SIG-M5 treated with dmso at 0.1 percent for 504 hours (cell line): ENCODE results near the gene DHRS13.

Source experiments
- DNase-seq: peaks from one replicate; lab custom pipeline; 2025; ENCODE audit not compliant: unreplicated experiment; lab: John Stamatoyannopoulos, UW

The DHRS13 gene

DNA sequence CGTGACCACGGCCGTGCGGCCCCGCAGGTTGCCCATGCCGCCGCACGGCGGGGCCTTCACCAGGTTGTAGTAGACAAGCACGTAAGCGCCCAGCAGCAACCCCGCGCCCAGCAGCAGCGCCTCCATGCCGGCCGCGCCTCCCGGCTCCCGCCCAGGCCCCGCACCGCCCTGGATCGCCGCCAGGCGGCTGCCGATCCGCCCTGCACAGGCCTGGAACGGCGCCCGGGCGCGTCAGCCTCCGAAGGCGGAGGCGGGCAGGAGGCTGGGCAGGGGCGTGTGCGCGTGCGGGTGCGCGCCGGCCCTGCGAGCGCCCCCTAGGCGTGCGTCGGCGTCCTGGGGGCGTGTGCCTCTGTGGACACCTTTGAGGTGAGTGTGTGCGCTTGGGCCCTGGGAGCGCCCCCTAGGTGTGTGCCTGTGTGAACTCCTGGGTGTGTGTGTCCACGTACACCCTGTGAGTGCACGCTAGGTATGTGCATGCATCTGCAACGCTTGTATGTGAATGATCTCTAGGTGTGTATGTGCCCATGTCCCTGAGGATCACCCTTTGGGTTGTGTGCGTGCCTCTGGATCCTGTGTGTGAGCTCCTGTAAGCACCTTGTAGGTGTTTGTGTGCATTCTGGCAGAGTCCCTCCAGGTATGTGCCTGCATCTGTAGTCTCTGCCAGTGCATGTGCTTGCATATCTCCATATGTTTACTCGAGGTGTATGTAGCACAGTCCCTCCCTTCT, at the start of gene DHRS13:
TSS of gene DHRS13 (minus strand) at position 261 of the 727 bp plus-strand sequence. CDS start at position 126, 135 bp downstream.
- DNase-seq, result peak; percentile 86

DNA sequence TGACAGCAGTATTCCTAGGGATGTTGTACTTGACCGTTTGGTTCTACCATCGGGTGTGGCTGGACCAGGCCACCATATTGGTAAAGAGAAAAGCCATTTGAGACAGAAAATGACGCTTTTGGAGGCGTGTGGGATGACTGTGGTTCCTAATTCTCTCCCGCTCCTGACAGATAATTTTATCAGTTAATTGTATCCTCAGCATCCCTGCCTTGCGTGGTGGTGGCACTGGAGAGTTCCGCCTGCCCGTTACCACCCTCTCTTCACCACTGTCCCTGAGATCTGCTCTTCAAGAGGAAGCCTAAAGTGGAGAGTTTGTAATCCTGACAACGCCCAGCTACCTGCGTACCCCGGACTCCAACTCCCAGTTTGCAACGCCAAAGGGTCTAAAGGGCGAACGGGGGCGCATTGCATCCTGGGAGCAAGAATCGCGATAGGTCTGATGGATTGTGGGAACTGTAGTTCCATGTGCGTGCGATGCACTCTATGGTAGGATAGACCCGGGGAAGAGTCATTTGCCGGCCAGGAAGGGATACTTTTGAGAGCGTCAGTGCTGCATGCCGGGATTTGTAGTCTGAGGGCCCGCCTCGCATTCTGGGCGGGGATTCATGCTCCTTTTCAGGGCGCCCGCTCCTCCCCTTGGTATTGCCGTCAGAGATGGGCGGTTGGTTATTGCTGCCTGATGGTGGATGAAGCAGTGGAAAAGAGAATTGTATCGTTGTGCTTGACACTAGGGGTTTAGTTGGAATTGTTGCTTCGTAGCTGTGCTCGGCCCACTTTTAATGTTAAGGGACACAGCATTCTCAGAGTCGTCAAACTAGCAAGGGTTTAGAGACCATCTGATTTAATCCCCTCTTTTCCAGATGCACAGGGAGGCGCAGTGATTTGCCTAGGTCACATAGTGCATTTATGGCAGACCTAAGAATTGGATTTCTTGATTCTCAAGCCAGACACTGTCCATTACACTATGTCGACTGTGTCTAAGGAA, 49.4 kb upstream of the DHRS13 start:
- DNase-seq, result peak; percentile 100

GRCh38 chr17:28951428-28951990, 48.6 kb upstream of the DHRS13 start, which contains the start of gene PHF12:
PHF12 (minus strand) TSS chr17:28951518; CDS start chr17:28950960, 558 bp downstream.
- peak; percentile 100 for DNase-seq

- DNase-seq, result no peak
These were observed 48.0 kb upstream of the DHRS13 start for GRCh38 chr17:28950752-28951427.

GRCh38 chr17:28950017-28950751, 47.3 kb upstream of the DHRS13 start:
- DNase-seq, result peak; percentile 66

DNA sequence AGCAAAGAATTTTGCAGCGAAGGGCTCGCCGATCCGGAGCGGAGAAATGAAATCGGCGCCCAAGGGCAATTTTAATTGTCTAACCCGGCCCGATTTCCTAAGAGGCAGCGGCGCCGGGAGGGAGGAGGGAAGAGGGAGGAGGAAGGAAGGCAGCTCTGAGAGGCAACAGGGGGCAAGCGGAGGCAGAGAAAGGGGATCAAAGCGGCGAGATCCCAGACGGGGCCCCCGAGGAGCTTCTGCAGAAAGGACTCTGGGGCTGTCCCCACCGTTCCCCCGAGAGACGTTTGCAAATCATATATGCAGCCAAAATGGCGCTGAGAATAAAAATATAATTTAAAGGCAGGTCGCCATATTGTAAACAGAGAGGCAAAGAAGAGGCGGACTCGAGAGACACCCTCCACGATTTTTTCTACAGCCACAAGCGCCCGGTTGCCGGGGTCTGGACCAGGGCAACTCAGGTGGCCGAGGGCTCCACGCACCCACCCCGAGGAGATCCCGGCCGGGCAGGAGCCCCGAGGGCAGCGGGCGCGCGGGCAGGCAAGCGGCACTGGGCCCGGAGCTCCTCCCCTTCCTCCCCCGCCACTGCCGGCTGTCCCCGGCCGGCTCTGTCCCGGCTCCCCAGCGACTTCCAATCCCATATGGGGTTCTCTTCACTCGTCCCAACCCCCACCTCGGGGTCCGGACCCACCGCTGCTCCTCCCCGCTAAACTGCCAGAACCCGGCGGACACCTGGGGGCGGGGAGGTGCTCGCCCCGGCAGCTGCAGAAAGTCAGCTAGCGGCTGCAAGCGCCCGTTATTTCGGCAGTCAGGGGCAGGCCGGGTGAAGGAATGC, 46.5 kb upstream of the DHRS13 start:
- DNase-seq, result peak; percentile 66

GRCh38 chr17:28948873-28949184, 46.0 kb upstream of the DHRS13 start:
- DNase-seq, result no peak

GRCh38 chr17:28948342-28948741, 45.5 kb upstream of the DHRS13 start:
- no peak for DNase-seq

- no peak for DNase-seq
These were observed 44.8 kb upstream of the DHRS13 start for GRCh38 chr17:28947639-28948038.

GRCh38 chr17:28946239-28946638, 43.4 kb upstream of the DHRS13 start:
- DNase-seq, result peak; percentile 19

DNA sequence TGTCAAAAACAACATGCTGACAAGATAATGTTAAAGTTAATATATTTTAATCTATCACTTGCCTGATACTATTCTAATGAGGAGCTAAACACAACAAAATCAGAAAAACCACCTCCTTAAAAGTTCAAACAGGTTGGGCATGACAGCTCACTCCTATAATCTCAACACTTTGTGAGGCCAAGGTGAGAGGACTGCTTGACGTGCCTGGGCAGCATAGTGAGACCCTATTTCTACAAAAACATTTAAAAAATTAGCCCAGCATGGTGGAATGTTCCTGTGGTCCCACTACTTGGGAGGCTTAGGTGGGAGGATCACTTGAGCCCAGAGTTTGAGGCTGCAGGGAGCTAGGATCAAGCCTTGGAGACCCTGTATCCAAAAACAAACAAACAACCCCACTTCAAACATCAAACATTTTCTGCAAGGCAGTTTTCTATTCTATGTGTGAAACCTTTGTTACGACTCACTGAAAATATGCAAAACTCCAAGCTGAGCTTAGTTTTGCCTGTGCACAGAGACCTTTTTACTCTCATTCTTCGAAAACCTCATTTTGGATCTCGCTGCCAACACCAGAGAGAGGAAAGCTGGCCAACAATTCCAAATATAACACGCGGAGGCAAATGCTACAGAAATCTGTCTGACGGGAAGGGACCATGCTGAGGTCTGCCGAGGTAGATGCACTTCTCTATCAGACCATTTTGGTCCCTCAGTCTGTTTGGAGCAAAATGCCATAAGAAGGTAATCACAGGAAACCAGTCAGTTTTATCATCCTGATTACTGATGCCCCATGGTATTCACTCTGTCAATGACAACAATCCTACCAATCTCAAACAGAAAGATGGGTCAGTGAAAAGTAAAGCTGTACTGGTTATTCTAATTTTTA, 42.2 kb upstream of the DHRS13 start:
- no peak for DNase-seq

GRCh38 chr17:28944343-28944742, 41.5 kb upstream of the DHRS13 start:
- no peak for DNase-seq

DNA sequence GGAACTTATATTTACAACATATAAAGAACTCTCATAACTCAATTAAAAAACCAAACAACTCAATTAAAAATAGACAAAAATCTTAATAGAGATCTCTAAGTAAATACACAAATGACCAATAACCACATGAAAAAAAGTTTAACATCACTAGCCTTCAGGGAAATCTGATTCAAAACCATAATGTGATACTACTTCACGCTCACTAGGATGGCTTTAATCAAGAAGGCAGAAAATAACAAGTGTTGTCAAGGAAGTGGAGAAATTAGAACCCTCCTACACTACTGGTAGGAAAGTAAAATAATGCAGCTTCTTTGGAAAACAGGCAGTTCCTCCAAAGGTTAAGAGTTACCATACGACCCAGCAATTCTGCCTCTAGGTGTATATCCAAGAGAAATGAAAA, 40.0 kb upstream of the DHRS13 start:
- no peak for DNase-seq

DNA sequence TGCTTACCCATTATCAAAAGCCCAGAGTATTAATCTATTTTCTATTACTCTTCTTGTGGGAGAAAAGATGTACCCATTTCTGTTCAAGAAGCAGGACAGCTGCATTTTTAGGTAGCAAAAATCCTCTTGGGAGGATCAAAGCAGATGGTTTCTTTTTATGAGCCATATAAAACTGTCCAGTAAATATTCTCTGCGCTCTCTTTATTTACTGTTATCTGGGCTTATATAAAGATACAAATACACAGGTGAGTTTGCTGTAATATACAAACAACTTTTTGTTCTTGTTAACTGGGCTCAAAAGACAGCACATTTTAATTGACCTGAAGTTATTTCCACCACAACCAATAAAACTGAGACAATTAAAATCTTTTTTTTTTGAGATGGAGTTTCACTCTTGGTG, 38.4 kb upstream of the DHRS13 start:
- DNase-seq, result no peak

GRCh38 chr17:28940675-28941074, 37.8 kb upstream of the DHRS13 start:
- no peak for DNase-seq

GRCh38 chr17:28940142-28940541, 37.3 kb upstream of the DHRS13 start:
- DNase-seq, result no peak

GRCh38 chr17:28938552-28938951, 35.7 kb upstream of the DHRS13 start:
- DNase-seq, result no peak

DNA sequence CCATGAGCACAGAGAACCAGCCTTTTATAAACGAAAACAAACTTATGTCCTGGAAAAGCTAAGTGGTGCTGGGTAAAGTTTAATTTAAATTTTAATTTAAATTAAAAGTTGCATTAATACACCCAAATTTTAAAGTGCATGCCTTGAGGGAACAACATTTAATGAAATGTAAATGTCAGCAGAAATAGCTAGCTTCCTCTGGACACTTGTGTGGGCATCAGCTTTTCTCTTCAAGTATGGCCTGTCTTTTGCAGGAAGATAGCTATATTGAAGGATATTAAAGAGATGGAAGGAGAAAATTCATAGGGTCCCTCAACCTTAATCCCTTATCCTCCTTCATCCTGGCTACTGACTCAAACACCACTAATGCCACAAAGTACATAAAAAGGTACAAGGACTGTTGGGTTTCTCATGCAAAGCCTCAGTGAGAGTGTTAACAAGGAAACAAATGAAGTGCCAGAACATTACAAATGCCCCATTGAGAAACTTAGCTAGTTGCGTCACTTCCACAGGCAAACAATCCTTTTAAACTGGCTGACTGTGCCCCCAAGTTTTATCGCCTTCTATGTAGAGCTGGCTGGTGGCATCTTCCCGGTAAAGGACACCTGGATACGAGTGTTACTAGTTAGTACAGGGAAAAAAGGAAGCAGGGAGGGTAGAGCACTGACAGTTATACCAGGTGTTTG, 34.3 kb upstream of the DHRS13 start:
- peak; percentile 84 for DNase-seq
